OCI-LY7 (cell line): ENCODE measurements around the gene GSE1.

ENCODE experiments used
- EZH2phosphoT487 ChIP-seq: fragments of 200-600 bp; sonication (generic); IDR thresholded peaks from 2 replicates; pipeline ENCODE4 v1.6.1; 2018; ENCODE audit warnings: low read depth, borderline replicate concordance, mild to moderate bottlenecking, mixed run types, antibody characterized with exemption, low read length, moderate library complexity, mixed read lengths
- TF ChIP-seq, protein P1 (sequence below): fragments of 200-600 bp; sonication (generic); conservative IDR thresholded peaks from 2 replicates; pipeline ENCODE4 v1.5.1; 2014; ENCODE audit warnings: mild to moderate bottlenecking, antibody characterized with exemption, low read length, moderate library complexity, mixed read lengths

DNA sequence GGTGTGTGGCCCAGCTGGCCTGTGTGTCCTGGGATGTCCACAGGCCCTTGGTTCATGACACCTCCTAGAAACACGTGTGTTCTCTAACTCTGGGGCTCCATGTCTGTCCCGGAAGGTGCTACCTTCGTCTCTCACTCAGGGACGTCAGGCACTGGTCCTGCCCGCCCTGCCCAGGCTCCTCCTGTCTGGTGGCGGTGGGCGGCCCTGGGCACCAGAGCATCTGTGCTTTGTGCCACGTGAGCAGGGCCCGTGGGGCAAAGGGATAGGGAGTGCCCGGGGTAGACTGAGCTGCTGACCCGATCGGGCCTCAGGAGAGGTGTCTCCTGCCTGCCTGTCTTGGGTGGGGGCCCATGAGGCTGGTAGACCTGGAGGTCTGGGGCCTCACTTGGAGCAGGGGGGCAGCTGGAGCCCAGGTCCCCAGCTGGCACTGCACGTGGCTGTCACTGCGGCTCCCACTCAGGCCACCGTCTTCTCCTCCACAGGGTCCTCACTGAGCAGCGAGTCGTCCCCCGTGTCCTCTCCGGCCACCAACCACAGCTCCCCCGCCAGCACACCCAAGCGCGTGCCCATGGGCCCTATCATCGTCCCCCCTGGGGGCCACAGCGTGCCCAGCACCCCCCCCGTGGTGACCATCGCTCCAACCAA lies 35.1 kb downstream of the GSE1 start:
- TF ChIP-seq, protein P1, sequence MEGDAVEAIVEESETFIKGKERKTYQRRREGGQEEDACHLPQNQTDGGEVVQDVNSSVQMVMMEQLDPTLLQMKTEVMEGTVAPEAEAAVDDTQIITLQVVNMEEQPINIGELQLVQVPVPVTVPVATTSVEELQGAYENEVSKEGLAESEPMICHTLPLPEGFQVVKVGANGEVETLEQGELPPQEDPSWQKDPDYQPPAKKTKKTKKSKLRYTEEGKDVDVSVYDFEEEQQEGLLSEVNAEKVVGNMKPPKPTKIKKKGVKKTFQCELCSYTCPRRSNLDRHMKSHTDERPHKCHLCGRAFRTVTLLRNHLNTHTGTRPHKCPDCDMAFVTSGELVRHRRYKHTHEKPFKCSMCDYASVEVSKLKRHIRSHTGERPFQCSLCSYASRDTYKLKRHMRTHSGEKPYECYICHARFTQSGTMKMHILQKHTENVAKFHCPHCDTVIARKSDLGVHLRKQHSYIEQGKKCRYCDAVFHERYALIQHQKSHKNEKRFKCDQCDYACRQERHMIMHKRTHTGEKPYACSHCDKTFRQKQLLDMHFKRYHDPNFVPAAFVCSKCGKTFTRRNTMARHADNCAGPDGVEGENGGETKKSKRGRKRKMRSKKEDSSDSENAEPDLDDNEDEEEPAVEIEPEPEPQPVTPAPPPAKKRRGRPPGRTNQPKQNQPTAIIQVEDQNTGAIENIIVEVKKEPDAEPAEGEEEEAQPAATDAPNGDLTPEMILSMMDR, result no peak
- no peak for TF ChIP-seq EZH2phosphoT487
